GM18505 (cell line): ENCODE results near the gene PSMD2.
"Not testable (repeated sequence)": the region's sequence is repeated elsewhere in the genome, so short reads cannot be mapped to it uniquely, and the experiment has no call there.

Experiments used
- ATAC-seq: cut with Tn5 transposase; IDR thresholded peaks from one replicate; pipeline ENCODE4 v1.9.1; 2021; ENCODE audit not compliant: unreplicated experiment
- POLR2A ChIP-seq: IDR thresholded peaks from 4 replicates; pipeline ENCODE4 v1.6.1; 2011; ENCODE audit warnings: borderline replicate concordance; ENCODE audit not compliant: insufficient read depth, insufficient read length; ENCODE audit errors: extremely low read depth

PSMD2 gene

DNA sequence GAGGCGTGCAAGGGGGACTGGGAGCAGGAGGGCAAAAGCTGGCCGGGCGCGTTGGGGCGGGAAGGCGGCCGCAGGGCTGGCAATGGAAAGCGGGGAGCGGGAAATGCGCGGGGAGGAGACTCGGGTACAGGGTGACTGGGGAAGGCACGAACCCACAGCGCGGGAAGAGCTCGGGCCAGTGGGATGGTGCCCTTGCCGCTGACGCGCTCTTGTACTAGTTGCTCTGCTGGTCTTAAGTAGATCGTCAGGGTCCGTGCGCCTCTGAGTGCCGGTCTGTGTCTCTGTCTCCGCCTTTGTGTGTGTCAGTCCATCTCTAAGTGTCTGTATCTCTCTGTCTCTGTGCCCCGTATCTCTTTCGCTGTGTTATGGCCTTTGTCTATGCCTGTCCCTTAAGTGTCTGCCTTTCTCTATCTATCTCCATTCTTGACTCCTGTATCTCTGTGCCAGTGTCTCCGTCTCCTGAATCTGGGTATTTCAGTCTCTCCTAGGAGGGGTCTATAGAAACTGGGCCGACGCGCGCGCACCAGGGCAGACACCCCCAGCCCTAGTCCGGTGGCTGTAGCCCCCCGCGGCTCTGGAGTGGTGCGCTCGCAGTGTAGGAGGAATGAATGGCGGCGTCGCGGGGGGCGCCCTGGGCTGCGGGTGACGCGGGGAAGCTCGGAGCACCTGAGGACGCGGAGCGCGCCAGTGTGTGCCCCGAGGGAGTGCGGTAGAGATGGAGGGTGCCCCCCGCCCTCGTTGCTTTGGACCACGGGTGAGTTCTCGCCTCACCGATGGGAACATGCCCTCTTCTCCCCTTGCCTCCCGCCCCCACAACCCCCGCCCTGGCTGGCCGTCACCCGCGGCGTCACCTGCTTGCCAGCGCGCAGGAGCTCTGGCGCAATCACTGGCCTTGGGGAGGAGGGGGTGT lies 36.9 kb upstream of the PSMD2 start:
- no peak for ATAC-seq
- TF ChIP-seq POLR2A, result no peak

DNA sequence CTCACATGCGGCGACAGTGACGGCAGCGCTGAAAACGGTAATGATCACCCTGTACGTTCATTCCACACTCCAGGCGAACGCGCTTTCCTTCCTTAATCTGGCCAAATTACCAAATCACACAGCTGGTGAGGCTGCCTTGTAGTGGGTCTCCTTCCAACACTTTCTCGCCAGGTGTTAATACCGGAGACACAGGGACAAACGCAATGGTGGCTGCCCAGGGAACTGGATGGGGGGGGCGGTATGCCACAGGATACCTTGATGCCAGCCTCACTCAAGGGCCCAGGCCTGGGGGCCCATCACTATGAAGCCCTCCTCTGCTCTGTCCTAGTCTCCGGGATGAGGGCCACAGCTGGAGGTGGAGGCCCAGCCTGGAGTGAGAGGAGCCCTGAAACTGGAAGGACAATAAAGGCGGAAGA lies 36.3 kb upstream of the PSMD2 start:
- TF ChIP-seq POLR2A, result no peak
- ATAC-seq, result no peak

DNA sequence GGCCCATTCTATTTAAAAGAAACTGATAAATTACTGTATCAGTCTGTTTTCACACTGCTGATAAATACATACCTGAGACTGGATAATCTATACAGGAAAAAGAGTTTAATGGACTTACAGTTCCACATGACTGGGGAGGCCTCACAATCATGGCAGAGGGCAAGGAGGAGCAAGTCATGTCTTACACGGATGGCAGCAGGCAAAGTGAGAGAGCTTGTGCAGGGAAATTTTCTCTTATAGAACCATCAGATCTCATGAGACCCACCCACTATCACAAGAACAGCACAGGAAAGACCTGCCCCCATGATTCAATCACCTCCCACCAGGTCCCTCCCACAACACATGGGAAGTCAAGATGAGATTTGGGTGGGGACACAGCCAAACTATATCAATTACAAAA lies 31.8 kb upstream of the PSMD2 start:
- ATAC-seq, result not testable (repeated sequence)

DNA sequence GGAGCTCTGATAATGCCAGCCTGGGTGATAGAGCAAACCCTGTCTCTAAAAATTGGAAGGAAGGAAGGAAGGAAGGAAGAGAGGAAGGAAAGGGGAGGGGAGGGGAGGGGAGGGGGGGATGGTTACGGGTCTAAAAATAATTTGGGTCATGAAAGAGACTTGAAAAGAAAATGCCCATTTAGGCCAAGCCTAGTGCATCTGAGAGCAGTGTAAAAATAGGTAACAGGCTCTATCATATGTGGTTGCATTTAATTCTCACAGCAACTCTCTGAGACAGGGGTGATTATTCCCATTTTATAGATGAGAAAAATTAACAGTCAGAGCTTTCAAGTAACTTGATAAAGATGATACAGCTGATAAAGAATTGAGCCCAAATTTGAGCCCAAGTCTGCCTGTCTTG lies 26.8 kb upstream of the PSMD2 start:
- ATAC-seq, result no peak

DNA sequence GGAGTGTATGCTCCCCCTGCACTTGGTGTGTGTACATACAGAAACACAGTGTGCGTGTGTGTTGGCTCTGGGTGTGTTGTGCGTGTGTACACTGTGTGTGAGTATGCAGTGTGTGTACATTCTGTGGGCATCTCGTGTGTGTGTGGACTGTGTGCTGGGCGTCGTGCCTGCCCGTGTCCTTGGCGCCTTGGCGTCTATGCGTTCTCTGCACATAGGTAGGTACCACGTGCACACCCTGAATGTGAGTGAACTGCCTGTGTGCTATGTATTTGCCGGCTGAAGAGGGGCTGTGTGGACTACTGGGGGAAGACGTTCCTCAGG lies 23.7 kb upstream of the PSMD2 start:
- ATAC-seq, result no peak
- no peak for TF ChIP-seq POLR2A

More for the DNA sequence above, 26.8 kb upstream of the PSMD2 start:
- TF ChIP-seq POLR2A, result no peak

DNA sequence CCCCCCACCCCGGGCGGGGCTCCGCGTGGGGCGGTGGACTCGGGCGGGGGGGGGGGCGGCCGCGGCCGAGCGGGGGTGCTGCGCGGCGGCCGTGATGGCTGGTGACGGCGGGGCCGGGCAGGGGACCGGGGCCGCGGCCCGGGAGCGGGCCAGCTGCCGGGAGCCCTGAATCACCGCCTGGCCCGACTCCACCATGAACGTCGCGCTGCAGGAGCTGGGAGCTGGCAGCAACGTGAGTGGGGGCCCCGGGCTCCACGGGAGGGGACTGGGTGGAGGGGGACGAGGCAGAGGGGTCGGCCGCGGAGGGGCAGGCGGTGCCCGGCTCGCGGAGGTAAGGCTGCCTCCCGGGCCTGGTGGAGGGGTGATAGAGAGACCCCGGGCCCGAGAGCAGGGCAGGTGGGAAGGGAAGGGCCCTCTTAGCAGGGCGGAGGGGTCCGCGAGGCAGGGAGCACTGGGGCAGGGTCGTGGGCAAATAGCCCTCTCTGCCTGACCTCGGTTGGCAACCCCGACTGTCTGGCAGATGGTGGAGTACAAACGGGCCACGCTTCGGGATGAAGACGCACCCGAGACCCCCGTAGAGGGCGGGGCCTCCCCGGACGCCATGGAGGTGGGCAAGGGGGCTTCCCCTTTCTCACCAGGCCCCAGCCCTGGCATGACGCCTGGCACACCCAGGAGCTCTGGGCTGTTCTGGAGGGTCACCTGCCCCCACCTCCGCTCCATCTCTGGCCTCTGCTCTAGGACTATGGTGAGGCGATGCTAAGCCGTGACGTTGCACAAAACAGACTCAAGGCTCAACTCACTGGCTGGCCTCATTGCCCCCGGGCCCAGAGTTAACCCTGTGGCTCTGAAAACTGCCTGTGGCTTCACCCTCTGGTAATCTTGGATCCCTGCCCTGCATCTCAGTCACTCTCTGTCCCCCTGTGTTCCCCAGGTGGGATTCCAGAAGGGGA lies 22.8 kb upstream of the PSMD2 start, which contains the start of gene ECE2:
Gene ECE2, plus strand, starts transcription at position 62 of the 950 bp plus-strand sequence. Its CDS starts 132 bp downstream, at position 194.
- TF ChIP-seq POLR2A, result no peak

DNA sequence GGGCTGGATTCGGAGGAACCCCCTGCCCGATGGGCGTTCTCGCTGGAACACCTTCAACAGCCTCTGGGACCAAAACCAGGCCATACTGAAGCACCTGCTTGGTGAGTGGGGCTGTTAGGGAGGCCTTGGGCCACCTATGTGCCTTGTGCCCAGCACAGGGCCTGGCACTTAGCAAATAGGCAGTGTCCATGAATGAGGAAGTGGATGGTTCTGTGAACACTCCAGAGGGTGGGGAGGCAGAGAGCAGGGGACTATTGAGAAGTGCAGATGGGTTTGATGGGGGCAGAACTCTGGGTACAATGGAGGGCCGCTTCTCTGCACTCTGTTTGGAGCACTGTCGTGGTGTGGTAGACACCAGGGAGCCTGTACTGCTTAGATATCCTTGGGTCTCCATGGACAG lies 21.7 kb upstream of the PSMD2 start:
- no peak for ATAC-seq
- TF ChIP-seq POLR2A, result no peak

More for the DNA sequence above, 22.8 kb upstream of the PSMD2 start, which contains the start of gene ECE2:
- no peak for ATAC-seq

DNA sequence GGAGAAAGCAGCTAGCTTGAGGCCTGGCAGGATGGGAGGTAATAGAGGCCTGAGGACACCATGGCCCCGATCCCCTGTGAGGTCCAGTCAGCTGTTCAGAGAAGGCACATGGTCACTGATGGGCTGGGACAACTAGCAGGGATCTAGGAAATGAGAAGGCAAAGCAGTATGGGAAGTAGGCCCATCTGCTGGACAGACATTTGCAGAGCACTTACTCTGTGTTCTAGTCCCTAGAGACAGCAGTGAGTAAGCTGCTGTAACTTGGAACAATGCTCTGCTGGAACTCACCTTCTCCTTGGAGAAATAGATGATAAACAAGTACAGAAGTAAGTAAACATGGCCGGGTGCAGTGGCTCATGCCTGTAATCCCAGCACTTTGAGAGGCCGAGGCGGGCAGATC lies 16.1 kb upstream of the PSMD2 start:
- TF ChIP-seq POLR2A, result no peak
- no peak for ATAC-seq

DNA sequence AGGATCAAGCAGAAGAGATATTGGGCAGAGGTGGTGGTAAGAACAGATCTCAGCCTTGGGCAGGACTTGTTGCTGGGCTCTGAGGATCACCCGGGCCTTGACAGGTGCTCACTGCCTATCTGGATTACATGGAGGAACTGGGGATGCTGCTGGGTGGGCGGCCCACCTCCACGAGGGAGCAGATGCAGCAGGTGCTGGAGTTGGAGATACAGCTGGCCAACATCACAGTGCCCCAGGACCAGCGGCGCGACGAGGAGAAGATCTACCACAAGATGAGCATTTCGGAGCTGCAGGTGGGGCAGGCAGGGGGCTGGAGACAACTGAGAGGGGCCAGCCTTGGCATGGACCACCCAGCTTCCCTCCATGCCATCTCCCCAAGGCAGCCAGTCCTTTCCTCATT lies 15.4 kb upstream of the PSMD2 start:
- no peak for ATAC-seq
- no peak for TF ChIP-seq POLR2A

DNA sequence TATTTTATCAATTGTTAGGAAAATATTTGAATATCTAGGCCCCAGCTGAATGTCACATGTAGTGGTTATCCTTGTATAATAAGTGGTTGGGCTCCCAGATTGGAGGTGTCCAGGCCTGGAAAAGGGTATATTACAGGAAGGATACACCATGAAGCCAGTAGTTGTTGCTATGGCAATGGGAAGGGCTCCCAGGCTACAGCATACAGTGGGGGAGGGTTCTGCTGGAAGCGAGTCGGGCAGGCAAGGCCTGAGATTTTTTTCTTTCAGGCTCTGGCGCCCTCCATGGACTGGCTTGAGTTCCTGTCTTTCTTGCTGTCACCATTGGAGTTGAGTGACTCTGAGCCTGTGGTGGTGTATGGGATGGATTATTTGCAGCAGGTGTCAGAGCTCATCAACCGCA lies 14.3 kb upstream of the PSMD2 start:
- no peak for ATAC-seq
- no peak for TF ChIP-seq POLR2A

DNA sequence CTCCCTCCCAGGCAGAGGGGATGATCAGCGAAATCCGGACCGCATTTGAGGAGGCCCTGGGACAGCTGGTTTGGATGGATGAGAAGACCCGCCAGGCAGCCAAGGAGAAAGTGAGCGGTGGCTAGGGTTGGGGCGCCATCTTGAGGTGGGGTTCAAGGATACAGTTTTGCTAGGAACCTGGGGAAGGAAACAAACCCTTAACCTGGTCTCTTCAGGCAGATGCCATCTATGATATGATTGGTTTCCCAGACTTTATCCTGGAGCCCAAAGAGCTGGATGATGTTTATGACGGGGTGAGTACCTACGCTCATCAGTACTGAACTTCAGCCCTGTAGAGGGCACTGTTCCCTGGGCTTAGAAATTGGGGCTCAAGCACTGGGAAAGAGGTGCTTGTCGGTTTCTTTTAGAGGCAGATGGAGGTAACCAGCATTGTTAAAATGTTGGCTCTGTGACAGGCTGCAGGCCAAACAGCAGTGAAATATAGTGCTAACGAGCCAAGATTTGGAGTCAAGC lies 9.6 kb upstream of the PSMD2 start:
- no peak for ATAC-seq
- no peak for TF ChIP-seq POLR2A

DNA sequence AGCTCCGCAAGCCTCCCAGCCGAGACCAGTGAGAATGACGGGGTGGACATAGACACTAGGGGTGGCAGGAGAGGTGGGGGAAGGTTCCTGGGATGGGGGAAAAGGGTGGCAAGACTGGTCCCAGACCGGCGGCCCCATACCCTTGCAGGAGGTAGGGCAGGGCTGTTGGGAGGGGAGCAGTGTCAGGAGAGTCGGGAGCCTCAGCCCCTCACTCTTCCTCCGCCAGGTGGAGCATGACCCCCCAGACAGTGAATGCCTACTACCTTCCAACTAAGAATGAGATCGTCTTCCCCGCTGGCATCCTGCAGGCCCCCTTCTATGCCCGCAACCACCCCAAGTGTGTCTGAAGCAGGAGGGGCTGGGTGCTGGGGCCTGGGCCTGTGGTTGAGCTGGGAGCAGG lies 8.7 kb upstream of the PSMD2 start:
- ATAC-seq, result no peak
- no peak for TF ChIP-seq POLR2A

DNA sequence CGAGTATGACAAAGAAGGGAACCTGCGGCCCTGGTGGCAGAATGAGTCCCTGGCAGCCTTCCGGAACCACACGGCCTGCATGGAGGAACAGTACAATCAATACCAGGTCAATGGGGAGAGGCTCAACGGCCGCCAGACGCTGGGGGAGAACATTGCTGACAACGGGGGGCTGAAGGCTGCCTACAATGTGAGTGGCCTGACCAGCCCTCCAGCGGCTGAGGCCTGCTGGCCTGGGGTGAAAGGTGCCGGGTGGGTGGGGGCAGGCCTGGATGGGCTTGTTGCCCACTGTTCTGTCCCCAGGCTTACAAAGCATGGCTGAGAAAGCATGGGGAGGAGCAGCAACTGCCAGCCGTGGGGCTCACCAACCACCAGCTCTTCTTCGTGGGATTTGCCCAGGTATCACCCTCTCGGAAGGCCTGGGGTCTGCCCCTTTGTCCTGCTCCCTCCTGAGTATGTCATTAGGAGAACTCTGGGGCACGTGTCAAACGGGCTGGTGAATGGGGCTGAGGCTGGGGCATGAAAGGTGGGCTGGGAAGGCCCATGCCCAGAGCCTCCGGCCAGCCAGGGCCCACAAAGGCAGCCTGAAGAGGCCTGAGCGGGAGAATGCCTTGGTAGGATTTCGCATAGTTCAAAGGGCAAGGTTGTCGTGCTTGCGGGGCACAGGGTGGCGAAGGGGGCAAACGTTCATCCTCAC lies 7.8 kb upstream of the PSMD2 start:
- no peak for ATAC-seq
- no peak for TF ChIP-seq POLR2A
